HG02798 (cell line): Measurements from ENCODE around the gene AGO4.
"Not testable (repeated sequence)": the region's sequence is repeated elsewhere in the genome, so short reads cannot be mapped to it uniquely, and the experiment has no call there.

Experiments used
- ATAC-seq: cut with Tn5 transposase; IDR thresholded peaks from one replicate; pipeline ENCODE4 v1.9.1; 2021; ENCODE audit warnings: mild to moderate bottlenecking; ENCODE audit not compliant: unreplicated experiment, poor library complexity

The AGO4 gene

GRCh38 chr1:35809114-35810095 lies 1.6 kb downstream of the AGO4 start:
- ATAC-seq = no peak

DNA sequence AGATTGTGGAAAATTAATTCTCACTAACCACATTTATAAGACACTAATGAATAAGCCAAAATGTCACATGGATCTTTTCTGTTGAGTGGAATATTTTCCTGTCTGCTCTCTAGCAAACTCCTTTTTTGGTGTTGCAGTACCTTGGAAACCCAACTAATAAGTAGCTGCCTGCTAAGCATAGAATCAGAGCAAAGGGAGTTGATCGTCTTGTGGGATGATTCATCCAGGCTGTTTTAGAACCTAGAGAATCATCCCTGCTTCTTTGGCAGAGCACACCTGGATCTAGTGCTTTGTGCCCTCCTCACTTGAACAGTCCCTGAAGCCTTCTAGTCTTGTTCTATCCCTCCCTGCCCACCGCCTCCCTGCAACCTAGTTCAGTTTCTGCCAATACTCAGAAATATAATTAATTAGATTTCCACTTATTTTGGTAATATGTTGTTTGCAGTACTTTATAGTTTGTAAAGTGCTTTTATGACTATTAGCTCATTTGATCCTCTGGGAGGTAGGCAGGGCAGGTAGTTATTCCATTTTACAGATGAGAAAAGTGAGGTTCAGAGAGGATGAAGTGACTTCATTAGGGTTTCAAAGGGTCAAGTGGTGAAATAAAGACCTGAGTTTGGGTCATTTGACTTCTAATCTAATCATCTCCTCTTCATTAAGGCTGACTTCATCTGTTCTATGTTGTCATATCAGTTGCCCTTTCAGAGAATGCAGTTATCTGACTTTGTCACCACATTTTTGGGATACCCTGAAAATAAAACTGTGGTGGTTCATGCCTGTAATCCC lies 2.5 kb downstream of the AGO4 start:
- ATAC-seq = no peak

- not testable (repeated sequence) for ATAC-seq
Measured at GRCh38 chr1:35812754-35813153, 4.9 kb downstream of the AGO4 start.

DNA sequence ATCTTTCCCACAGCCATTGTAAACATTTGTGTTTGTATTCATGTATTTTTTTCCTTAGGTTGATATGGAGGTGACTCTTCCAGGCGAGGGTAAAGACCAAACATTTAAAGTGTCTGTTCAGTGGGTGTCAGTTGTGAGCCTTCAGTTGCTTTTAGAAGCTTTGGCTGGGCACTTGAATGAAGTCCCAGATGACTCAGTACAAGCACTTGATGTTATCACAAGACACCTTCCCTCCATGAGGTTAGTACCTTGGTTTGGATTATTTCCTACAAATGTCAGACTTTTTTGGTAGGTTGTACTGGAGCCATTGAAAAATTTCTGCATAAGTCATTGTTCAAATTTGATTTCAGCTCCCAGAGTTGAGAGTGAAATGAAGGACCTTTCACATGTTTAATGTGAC lies 17.4 kb downstream of the AGO4 start:
- ATAC-seq = no peak

DNA sequence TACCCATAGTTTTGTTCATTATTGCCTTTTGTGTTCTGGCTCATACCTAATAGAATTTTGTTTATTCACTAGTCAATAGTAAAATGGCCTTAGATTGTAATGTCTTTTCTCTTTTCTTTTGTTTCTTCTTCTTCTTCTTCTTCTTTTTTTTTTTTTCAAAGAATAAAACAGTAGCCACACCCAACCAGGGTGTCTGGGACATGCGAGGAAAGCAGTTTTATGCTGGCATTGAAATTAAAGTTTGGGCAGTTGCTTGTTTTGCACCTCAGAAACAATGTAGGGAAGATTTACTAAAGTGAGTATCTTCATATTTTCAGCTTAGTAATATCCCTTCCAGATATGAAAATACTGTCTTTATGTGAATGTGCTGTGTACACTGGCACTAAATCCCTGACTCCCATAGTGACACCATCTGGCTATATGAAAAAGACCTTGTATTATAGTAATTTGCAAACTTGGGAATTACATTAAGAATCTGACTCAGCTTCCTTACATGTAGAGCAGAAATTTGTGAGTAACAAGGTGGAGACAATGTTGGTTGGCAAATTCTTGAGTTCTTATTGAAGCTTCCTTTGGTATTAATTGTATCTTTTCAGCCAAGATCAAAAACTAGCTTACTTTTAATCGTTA lies 24.6 kb downstream of the AGO4 start:
- no peak for ATAC-seq

- no peak for ATAC-seq
Measured at GRCh38 chr1:35833395-35833794, 25.6 kb downstream of the AGO4 start.

DNA sequence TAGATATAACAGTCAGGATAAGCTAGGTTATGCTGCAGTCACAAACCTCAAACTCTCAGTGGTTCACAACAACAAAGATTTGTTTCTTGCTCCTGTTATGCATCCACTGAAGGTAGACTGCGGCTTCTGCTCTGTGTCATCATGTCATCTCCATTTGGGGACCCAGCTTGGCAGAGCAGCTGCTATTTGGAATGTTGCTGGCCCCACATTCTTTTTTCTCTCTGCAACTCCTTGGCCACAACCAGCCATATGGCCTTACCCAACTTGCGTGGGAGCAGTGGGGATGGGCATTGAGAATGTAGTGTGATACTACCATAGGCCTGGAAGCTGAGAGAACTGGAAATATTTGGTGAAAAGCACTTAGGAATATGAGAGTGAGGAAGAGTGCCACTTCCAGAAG lies 26.4 kb downstream of the AGO4 start:
- ATAC-seq = no peak

GRCh38 chr1:35835398-35835797 lies 27.6 kb downstream of the AGO4 start:
- no peak for ATAC-seq

- ATAC-seq = no peak
Measured at GRCh38 chr1:35836734-35837133, 28.9 kb downstream of the AGO4 start.

- no peak for ATAC-seq
Measured at GRCh38 chr1:35838693-35839245, 31.0 kb downstream of the AGO4 start.

GRCh38 chr1:35844826-35845225 lies 37.0 kb downstream of the AGO4 start:
- ATAC-seq = no peak

DNA sequence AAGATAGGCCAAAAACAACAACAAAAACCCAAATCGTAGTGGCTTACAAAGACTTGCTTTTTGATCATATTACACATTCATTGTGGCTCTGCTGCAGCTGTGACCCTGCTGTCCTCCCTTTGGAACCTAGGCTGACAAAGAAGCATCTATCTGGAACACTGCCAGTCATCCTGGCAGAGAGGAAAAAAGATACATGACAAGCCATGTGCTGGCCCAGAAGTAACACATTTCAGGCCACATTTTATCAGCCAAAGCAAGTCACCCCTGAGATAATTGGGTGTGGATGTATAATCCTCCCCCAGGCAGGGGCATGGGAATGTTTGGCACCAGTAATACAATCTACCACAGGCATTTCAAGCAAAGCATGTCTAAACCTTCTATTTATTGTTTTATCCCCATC lies 38.0 kb downstream of the AGO4 start:
- no peak for ATAC-seq

- no peak for ATAC-seq
Measured at GRCh38 chr1:35847935-35848565, 40.2 kb downstream of the AGO4 start.

- no peak for ATAC-seq
Measured at GRCh38 chr1:35850051-35850450, 42.2 kb downstream of the AGO4 start.

- ATAC-seq = no peak
Measured at GRCh38 chr1:35850716-35851115, 42.9 kb downstream of the AGO4 start.

DNA sequence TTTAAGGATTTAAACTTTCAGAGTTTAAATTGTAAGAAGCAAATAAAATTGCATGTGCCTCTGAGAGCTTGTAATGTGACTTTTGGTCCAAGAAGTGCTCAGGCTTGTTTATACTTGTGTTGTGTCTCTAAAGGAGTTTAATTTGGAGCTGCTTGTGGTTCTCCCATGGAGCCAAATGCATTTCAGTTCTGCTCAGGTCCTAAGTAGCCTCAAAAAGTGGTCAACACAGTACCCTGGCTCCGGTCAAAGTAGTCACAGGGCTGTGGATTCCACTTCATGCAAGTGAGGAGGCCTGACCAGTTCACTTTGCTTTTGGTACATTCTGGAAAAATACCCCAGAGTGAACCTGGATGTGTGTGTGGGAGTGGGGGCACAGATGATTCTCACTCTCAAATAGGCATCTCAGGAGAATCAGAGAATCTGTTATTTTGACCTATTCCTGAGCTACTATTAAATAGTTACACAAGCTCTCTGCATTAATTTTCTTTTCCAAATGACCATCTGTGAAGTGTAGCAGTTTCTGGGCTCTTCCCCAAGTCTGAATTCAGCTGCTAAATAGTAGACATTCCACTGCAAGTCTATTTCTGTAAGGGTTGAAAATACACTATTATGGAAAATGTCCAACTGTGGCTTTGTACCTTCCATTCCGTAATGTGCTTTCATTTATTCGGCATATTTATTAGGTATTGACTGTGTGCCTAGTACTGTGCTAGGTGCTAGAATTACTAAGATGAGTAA lies 43.5 kb downstream of the AGO4 start:
- ATAC-seq = no peak

DNA sequence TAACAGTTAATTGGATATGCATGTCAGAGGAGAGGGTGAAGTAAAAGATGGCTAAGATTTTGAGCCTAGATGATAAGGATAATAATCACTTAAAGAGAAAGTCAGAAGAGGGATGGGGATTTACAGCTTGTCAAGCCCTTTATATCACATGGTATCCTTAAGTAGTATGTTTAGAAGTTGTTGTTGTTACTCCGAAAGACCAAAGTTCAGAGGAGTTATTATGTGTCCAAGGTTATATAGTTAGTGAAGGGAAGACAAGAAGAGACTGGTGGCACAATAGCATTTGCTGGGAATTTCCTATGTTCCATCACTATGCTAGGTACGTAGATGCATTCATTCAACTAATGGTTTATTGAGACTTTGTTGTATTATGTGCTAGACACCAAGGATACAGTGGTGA lies 44.4 kb downstream of the AGO4 start:
- no peak for ATAC-seq

GRCh38 chr1:35854989-35855700 lies 47.3 kb downstream of the AGO4 start:
- ATAC-seq = no peak

- ATAC-seq = no peak
Measured at GRCh38 chr1:35856964-35857363, 49.1 kb downstream of the AGO4 start.
